ENCODE results near the gene PLD6.

Gene PLD6

GRCh38 chr17:17151962-17152361, 54.2 kb downstream of the PLD6 start:
- no peak overlapping the region for H3K4me3 ChIP-seq (ENCODE audit: low read depth, low read length)
- DNase-seq (ENCODE audit: low read depth): no peak
- TF ChIP-seq POLR2A (IDR thresholded peaks at IDR 0.05; ENCODE audit: extremely low read depth, insufficient read length) (no peak), CTCF (IDR thresholded peaks at IDR 0.05; ENCODE audit: low read depth, low read length) (no peak), MAX (IDR thresholded peaks at IDR 0.05; ENCODE audit: low read depth, low read length) (no peak), MYC (IDR thresholded peaks at IDR 0.05; ENCODE audit: low read depth, low read length) (no peak)

- no peak for DNase-seq (ENCODE audit: low read depth)
- H3K4me3 ChIP-seq (ENCODE audit: low read depth, low read length): no peak overlapping the region
- TF ChIP-seq MYC (IDR thresholded peaks at IDR 0.05; ENCODE audit: low read depth, low read length) (no peak), POLR2A (IDR thresholded peaks at IDR 0.05; ENCODE audit: extremely low read depth, insufficient read length) (no peak), CTCF (IDR thresholded peaks at IDR 0.05; ENCODE audit: low read depth, low read length) (no peak), MAX (IDR thresholded peaks at IDR 0.05; ENCODE audit: low read depth, low read length) (no peak)
Observed at GRCh38 chr17:17151541-17151940, 54.6 kb downstream of the PLD6 start.

GRCh38 chr17:17151055-17151454, 55.1 kb downstream of the PLD6 start:
- H3K4me3 ChIP-seq (ENCODE audit: low read depth, low read length): no peak overlapping the region
- TF ChIP-seq POLR2A (IDR thresholded peaks at IDR 0.05; ENCODE audit: extremely low read depth, insufficient read length) (no peak), CTCF (IDR thresholded peaks at IDR 0.05; ENCODE audit: low read depth, low read length) (no peak), MAX (IDR thresholded peaks at IDR 0.05; ENCODE audit: low read depth, low read length) (no peak), MYC (IDR thresholded peaks at IDR 0.05; ENCODE audit: low read depth, low read length) (no peak)
- no peak for DNase-seq (ENCODE audit: low read depth)
